ENCODE measurements around the gene NAIF1.
"Not testable (repeated sequence)": the region's sequence is repeated elsewhere in the genome, so short reads cannot be mapped to it uniquely, and the experiment has no call there.

NAIF1 gene, protein sequence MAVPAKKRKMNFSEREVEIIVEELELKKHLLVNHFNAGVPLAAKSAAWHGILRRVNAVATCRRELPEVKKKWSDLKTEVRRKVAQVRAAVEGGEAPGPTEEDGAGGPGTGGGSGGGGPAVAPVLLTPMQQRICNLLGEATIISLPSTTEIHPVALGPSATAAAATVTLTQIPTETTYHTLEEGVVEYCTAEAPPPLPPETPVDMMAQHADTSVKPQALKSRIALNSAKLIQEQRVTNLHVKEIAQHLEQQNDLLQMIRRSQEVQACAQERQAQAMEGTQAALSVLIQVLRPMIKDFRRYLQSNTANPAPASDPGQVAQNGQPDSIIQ

DNA sequence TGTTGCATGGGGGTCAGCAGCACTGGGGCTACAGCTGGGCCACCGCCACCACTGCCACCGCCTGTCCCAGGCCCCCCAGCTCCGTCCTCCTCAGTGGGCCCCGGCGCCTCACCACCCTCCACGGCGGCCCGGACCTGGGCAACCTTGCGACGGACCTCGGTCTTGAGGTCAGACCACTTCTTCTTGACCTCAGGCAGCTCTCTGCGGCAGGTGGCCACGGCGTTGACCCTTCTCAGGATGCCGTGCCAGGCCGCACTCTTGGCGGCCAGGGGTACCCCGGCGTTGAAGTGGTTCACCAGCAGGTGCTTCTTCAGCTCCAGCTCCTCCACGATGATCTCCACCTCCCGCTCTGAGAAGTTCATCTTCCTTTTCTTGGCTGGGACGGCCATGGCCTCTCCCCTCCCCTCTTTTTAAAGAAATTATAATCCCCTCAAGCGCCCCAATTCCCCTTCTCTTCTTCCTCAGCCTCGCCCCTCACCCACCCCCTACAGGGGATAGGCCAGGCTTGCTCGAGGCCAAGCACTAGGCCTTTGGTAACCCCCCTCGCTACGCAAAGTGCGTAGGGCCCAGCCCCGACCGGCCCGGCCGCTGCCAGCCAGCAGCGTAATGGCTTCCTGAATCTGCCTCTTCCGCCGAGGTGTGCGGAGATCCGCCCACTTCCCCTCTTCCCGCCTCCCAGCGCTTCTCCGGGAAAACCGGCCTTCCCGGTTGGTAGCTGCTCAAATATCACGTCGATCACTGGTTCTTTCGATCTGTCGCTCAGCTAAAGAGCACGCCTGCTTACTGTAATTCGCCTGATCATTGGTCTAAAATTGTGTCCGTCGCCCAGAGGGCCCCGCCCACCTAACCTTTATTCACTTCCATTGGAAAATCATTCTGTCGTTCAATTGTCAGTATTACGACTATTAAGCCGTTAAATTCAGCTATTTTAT lies at the start of gene NAIF1:
TSS of gene NAIF1 (minus strand) at position 608 of the 932 bp plus-strand sequence. CDS start at position 389, 219 bp downstream.
- peak; percentile 99 for DNase-seq

DNA sequence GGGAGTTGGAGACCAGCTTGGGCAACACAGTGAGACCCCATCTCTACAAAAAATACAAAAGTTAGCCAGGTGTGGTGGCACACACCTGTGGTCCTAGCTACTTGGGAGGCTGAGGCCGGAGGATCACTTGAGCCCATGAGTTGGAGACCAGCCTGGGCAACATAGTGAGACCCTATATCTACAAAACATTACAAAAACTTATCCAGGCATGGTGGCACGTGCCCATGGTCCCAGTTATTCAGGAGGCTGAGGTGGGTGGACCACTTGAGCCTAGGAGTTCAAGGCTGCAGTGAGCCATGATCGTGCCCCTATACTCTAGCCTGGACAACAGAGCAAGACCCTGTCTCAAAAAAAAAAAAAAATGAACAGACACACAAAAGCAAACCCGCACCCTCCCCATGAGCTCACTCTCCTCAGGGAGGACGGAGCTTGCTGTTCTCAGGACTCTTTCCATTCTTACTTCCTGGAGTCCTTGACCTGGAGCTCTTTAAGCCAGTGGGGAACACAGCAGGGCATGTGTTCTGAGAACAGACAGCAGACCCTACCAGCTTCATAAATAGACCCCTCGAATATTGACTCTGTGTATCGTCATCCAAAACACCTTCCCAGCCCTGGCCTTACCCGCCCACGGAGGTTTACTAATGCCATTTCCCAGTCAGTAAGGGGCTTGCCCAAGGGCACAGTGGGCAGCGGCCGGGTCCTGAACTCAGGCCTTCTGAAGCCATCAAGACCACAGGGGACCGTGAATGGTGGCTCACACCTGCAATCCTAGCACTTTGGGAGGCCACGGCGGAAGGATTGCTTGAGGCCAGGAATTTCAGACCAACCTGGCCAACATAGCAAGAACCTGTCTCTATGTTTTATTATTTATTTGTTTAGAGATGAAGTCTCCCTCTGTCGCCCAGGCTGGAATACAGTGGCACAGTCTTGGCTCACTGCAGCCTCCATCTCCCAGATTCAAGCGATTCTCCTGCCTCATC lies 49.3 kb upstream of the NAIF1 start:
- DNase-seq = no peak

DNA sequence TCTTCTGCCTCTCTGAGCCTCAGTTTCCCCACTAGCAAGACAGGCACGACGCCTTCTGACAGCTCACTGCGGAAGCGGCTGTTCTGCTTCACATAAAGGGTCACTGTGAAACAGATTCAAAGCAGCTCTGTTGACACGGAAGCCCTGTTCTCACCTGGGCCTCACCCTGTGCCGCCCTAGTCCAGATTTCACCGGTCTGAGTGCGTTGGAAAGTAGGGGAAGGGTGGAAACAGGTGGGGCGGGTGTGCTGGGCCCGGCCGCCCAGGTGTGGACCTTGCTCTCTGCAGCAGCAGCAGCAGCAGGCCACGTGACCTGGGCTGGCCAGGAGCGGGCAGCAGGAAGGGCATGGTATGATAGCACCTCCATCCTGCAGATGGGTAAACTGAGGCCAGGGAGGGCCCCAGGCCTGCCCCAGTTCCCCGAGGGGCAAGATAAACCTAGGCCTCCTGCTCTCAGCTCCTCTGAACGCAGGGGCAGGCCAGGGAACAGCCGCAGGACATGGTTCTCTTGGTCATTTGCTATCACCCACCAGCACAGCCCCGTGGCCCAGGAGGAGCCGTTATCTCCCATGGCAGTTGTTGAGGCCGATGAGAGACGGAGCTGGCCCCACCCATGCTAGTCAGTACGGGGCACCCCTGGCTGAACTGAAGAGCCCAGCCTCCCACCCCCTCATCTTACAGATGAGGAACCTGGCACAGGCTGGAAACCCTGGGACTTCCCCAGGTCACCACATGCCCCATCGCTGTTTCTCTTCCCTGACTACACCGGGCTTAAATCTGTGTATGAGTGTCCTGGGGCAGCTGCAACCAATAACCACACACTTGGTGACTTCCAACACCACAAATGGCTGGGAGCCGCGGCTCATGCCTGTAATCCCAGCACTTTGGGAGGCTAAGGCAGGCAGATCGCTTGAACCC lies 48.3 kb upstream of the NAIF1 start:
- DNase-seq = no peak

GRCh38 chr9:128114326-128115186 lies 47.4 kb upstream of the NAIF1 start:
- DNase-seq = no peak

DNA sequence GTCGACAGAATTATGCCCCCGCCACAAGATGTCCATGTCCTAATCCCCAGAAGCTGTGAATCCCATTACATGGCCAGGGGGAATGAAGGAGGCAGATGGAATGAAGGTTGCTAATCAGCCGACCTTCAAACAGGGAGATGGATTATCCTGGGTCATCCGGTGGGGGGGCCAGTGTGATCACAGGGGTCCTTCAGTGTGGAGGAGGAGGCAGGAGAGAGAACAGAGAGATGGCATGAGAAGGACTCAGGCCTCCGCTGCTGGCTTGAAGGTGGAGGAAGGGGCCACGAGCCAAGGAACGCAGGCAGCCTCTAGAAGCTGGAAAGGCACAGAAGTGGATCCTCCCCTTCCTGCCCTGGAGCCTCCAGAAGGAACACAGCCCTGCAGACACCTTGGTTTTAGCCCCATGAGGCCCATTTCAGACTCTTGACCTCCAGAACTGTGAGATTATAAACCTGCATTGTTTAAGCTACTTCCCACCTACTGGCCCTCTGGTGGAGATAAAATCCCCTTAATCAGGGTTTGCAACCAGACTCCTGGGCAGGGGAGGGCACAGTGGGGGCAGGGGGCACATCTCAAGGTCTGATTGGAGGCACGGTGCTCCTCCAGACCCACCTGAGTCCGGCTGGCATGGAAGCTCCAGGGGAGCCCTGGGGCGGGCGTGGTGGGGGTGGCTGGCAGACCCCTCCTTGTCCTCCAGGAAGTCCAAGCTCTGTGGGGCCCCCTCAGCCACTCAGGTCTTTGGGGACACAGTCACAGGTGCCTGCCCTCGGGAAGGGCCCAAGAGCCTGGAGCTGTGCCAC lies 46.6 kb upstream of the NAIF1 start:
- no peak for DNase-seq

DNA sequence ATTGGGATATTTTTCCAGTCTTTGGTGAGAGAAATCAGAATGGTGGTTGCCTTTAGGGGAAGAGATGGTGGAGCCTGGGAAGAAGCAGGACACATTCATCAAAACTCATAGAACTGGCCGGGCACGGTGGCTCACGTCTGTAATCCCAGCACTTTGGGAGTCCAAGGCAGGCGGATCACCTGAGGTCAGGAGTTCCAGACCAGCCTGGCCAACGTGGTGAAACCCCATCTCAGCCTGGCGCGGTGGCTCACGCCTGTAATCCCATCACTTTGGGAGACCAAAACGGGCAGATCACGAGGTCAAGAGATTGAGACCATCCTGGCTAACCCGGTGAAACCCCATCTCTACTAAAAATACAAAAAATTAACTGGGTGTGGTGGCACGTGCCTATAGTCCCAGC lies 44.6 kb upstream of the NAIF1 start:
- DNase-seq = not testable (repeated sequence)

DNA sequence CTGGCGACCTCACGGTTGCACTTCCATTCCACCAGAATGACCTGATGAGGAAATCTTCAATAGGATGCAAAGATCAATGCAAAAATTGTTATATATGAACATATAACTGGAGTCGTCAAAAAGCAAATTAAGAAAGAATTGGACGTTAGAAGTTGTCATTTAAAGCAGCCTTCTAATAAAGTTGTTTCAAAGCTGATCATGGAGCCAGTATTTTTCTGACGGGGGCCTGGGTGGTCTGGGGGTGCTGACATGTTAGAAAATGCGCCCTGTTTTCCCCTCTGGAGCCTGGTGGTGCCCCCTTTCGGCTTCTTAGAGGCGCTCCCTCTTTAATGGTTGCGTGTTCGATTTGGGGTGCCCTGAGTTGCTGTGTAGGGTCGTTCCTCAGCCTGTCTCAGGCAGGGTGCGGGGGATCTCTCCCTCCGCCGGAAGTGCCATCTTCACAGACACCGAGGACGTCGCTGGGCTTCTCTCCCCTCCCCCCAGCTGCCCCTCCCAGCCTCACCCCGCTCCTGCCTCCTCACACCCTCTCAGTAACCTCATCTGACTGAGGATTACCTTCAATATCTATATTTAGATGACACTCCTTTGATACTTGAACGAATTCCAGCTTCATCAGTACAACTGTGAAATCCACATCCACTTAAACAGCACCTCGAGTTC lies 42.1 kb upstream of the NAIF1 start:
- no peak for DNase-seq

GRCh38 chr9:128108269-128109049 lies 41.3 kb upstream of the NAIF1 start:
- no peak for DNase-seq

DNA sequence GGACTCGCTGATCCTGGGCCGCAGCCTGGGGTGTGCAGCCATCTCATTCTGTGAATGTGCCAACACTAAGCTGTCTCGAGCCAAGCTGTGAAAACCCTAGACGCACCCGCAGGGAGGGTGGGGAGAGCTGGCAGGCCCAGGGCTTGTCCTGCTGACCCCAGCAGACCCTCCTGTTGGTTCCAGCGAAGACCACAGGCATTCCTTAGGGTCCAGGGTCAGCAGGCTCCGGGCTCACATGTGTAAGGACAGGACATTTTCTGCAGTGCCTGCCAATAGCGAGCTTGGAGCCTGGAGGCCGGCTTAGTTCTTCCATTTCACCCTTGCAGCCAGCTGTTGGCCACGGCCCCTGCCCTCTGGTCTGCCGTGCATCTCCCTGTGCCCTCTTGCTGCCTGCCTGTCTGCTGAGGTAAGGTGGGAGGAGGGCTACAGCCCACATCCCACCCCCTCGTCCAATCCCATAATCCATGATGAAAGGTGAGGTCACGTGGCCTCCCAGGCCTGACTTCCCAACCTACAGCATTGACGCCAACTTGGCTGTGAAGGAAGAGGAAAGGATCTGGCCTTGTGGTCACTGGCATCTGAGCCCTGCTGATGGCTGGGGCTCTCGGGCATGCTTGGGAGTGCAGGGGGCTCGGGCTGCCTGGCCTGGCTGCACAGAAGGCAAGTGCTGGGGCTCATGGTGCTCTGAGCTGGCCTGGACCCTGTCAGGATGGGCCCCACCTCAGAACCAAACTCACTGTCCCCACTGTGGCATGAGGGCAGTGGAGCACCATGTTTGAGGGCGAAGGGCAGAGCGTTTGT lies 40.5 kb upstream of the NAIF1 start:
- no peak for DNase-seq

DNA sequence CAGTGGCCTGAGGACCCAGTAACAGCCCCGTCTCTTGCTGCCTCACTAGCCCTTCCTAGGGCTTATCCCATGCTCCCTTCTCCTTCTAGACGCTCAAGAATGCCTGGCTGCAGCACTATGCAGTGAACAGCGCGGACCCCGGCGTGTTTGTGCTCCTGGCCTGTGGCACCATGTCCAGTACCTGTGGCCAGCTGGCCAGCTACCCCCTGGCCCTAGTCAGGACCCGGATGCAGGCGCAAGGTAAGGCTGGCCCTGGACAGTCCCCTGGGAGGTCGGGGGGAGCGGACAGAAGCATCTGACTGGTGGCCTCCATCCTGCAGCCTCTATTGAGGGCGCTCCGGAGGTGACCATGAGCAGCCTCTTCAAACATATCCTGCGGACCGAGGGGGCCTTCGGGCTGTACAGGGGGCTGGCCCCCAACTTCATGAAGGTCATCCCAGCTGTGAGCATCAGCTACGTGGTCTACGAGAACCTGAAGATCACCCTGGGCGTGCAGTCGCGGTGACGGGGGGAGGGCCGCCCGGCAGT lies 39.9 kb upstream of the NAIF1 start:
- no peak for DNase-seq

GRCh38 chr9:128106181-128106939 lies 39.2 kb upstream of the NAIF1 start:
- DNase-seq = no peak

- no peak for DNase-seq
Measured at GRCh38 chr9:128105538-128106175, 38.5 kb upstream of the NAIF1 start.

GRCh38 chr9:128104171-128104618 lies 37.1 kb upstream of the NAIF1 start:
- no peak for DNase-seq

GRCh38 chr9:128103589-128103962 lies 36.5 kb upstream of the NAIF1 start:
- no peak for DNase-seq

DNA sequence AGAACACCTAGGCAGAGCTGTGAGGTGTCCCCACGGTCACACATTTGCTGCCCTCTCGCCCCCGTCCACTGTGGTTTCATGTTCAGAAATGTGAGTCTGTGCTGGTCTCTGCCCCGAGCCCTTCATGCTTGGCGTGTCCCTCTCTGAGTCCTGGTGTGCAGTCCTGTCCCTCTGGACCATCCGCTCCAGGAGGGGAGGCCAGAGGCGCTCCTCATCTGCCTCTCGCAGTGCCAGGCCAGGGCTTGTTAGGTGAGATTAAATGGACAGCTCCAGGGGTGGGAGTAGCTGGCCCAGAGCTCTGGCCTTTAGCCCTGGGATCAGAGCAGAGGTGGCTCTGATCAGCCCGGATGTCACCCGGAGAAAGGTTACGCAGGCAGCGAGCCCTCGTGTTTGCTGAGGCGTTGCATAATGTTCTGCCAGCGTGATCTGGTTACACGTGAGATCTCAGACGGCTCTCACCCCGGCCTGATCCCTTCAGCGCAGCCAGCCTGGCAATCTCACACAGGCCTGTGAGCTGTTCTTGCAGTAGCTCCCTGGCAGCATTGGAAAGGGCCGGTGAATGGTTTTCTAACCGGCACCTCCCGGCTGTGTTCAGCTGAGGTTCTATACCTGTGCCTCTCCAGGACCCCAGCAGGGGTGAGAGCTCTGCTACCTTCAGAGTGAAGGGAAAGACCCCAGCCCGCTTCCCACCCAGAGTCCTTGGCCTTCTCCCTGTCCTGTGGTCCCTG lies 35.9 kb upstream of the NAIF1 start:
- no peak for DNase-seq
